Loucy (cell line): ENCODE results near the gene HOXA13.
A peak's percentile ranks its signal among the peaks of the same experiment; 100 is the strongest.

ENCODE experiments used
- H2AFZ ChIP-seq: fragments of 200-600 bp; sonication (generic); 2 replicates; pipeline ENCODE4 v1.6.0; 2016; ENCODE audit warnings: antibody characterized with exemption, mild to moderate bottlenecking, low read length, moderate library complexity
- H3F3A ChIP-seq: fragments of 200-600 bp; 2 replicates; pipeline ENCODE4 v1.6.0; 2016; ENCODE audit warnings: antibody characterized with exemption, low read depth, mild to moderate bottlenecking
- H3K27me3 ChIP-seq: fragments of 200-600 bp; sonication (generic); 2 replicates; pipeline ENCODE4 v1.6.1; 2014; ENCODE audit warnings: low read length, mild to moderate bottlenecking; ENCODE audit not compliant: insufficient read depth, poor library complexity, severe bottlenecking
- H3K36me3 ChIP-seq: fragments of 200-600 bp; sonication (generic); 2 replicates; pipeline ENCODE4 v1.6.1; 2016; ENCODE audit warnings: low read length; ENCODE audit not compliant: insufficient read depth
- H3K4me1 ChIP-seq: fragments of 200-600 bp; sonication (generic); 2 replicates; pipeline ENCODE4 v1.5.1; 2014; ENCODE audit warnings: low read length, mild to moderate bottlenecking; ENCODE audit not compliant: insufficient read depth, poor library complexity, severe bottlenecking
- H3K4me2 ChIP-seq: fragments of 200-600 bp; sonication (generic); 2 replicates; pipeline ENCODE4 v1.6.0; 2014; ENCODE audit warnings: antibody characterized with exemption, low read length, low read depth, mild to moderate bottlenecking; ENCODE audit not compliant: poor library complexity, severe bottlenecking
- H3K4me3 ChIP-seq: fragments of 200-600 bp; sonication (generic); 2 replicates; pipeline ENCODE4 v1.5.1; 2014; ENCODE audit warnings: low read length, mild to moderate bottlenecking, mixed read lengths; ENCODE audit not compliant: poor library complexity, severe bottlenecking
- H3K79me2 ChIP-seq: fragments of 200-600 bp; sonication (generic); 2 replicates; pipeline ENCODE4 v1.6.1; 2014; ENCODE audit warnings: low read length; ENCODE audit not compliant: insufficient read depth
- H3K9ac ChIP-seq: fragments of 200-600 bp; sonication (generic); 2 replicates; pipeline ENCODE4 v1.6.0; 2014; ENCODE audit warnings: mild to moderate bottlenecking, low read depth, low read length, moderate library complexity; ENCODE audit not compliant: poor library complexity, severe bottlenecking
- H3K9me2 ChIP-seq: fragments of 200-600 bp; sonication (generic); replicated peaks from 2 replicates; pipeline ENCODE4 v1.6.1; 2016; ENCODE audit warnings: low read depth, low read length, mixed read lengths
- H3K9me3 ChIP-seq: fragments of 200-600 bp; sonication (generic); 2 replicates; pipeline ENCODE4 v1.6.1; 2014; ENCODE audit warnings: mild to moderate bottlenecking, antibody characterized with exemption, low read length, low read depth; ENCODE audit not compliant: insufficient read depth
- H4K20me1 ChIP-seq: fragments of 200-600 bp; sonication (generic); 2 replicates; pipeline ENCODE4 v1.6.0; 2014; ENCODE audit warnings: antibody characterized with exemption, low read length, mild to moderate bottlenecking; ENCODE audit not compliant: insufficient read depth, poor library complexity, severe bottlenecking
- CTCF ChIP-seq: fragments of 200-600 bp; sonication (generic); conservative IDR thresholded peaks from 2 replicates; pipeline ENCODE4 v1.5.1; 2014; ENCODE audit warnings: mild to moderate bottlenecking, antibody characterized with exemption, low read length
- EZH2phosphoT487 ChIP-seq: fragments of 200-600 bp; IDR thresholded peaks from 2 replicates; pipeline ENCODE4 v1.6.1; 2018; ENCODE audit warnings: antibody characterized with exemption, mild to moderate bottlenecking, moderate library complexity, borderline replicate concordance

The HOXA13 gene

GRCh38 chr7:27237735-27238334 is 37.9 kb upstream of the HOXA13 start:
- Histone ChIP-seq H2AFZ (no peak overlapping the region), H3K27me3 (no peaks in the 10 kb centered on the region), H3K79me2 (no peaks in the 10 kb centered on the region), H3F3A (no peaks in the 10 kb centered on the region), H3K4me1 (no peaks in the 10 kb centered on the region), H3K4me2 (no peak overlapping the region), H3K9ac (no peak overlapping the region), H4K20me1 (no peaks in the 10 kb centered on the region), H3K36me3 (no peaks in the 10 kb centered on the region), H3K9me3 (no peaks in the 10 kb centered on the region), H3K9me2 (no peaks in the 10 kb centered on the region), H3K4me3 (no peak overlapping the region)
- TF ChIP-seq CTCF = no peak
- no peak for TF ChIP-seq EZH2phosphoT487

- Histone ChIP-seq H2AFZ (peak overlapping the region; percentile 80), H3F3A (no peaks in the 10 kb centered on the region), H3K27me3 (no peaks in the 10 kb centered on the region), H3K79me2 (no peaks in the 10 kb centered on the region), H3K9me2 (no peaks in the 10 kb centered on the region), H4K20me1 (no peaks in the 10 kb centered on the region), H3K4me2 (peak overlapping the region; percentile 68), H3K9me3 (no peaks in the 10 kb centered on the region), H3K4me1 (no peaks in the 10 kb centered on the region), H3K9ac (peak overlapping the region; percentile 25), H3K4me3 (peak overlapping the region; percentile 60), H3K36me3 (no peaks in the 10 kb centered on the region)
- no peak for TF ChIP-seq EZH2phosphoT487
- peak; percentile 51 for TF ChIP-seq CTCF
Measured at GRCh38 chr7:27235387-27236311, 35.8 kb upstream of the HOXA13 start.

GRCh38 chr7:27229448-27229847 is 29.6 kb upstream of the HOXA13 start:
- no peaks in the 10 kb centered on the region for H3K27me3 ChIP-seq
- no peak overlapping the region for H3K4me3 ChIP-seq
- no peaks in the 10 kb centered on the region for H3K79me2 ChIP-seq
- H3K4me1 ChIP-seq = no peaks in the 10 kb centered on the region
- TF ChIP-seq CTCF = no peak
- no peak for TF ChIP-seq EZH2phosphoT487
- H3K36me3 ChIP-seq = no peaks in the 10 kb centered on the region
- H4K20me1 ChIP-seq = no peaks in the 10 kb centered on the region
- H3K9me2 ChIP-seq = no peaks in the 10 kb centered on the region
- H2AFZ ChIP-seq = no peak overlapping the region
- H3K9ac ChIP-seq = no peak overlapping the region
- H3K9me3 ChIP-seq = no peaks in the 10 kb centered on the region
- H3K4me2 ChIP-seq = no peak overlapping the region
- H3F3A ChIP-seq = no peaks in the 10 kb centered on the region
